ENCODE data around the gene DAW1. TPM values are rescaled to one million over a fixed set of nuclear protein-coding genes. Genes with fewer than 3 reads are reported as not detected.

DAW1 gene
- total RNA-seq, 4 donors from 2014 or later = 0.30 to 0.59 TPM; not detected in 2

- no peaks in the 10 kb centered on the region for H3K27me3 ChIP-seq
- 84 to 86% methylated on average over 3 of the region's 3 CpGs for WGBS, 2 donors
- no peak overlapping the region for H3K4me3 ChIP-seq
- no peaks in the 10 kb centered on the region for H3K4me1 ChIP-seq
- no peaks in the 10 kb centered on the region for H3K9me3 ChIP-seq
- no peak overlapping the region for H3K27ac ChIP-seq
- TF ChIP-seq CTCF (IDR thresholded peaks at IDR 0.05) = no peak
- no peak for TF ChIP-seq POLR2A (IDR thresholded peaks at IDR 0.05)
- no peak for TF ChIP-seq EP300 (IDR thresholded peaks at IDR 0.05)
- H3K36me3 ChIP-seq = no peaks in the 10 kb centered on the region
- DNase-seq (ENCODE audit: low spot score in 2 of 2) = no peak
Observed at GRCh38 chr2:227973241-227973640, 101.8 kb downstream of the DAW1 start.

Small RNA genes within 50 kb of the gene (small RNA-seq; reads per million reads assigned to genes)
- gene RF00402 = not detected

Other genes with a start within 250 kb of the DAW1 start
- gene SCYGR5, start 204.8 kb upstream of the DAW1 start, total RNA-seq = not detected
- gene SLC19A3, start 153.6 kb upstream of the DAW1 start, total RNA-seq = 10 to 100 TPM; 20.4 to 52.1 (median 39.6) TPM
- not detected for gene SCYGR6, start 146.9 kb upstream of the DAW1 start, total RNA-seq
- gene SCYGR7, start 143.3 kb upstream of the DAW1 start, total RNA-seq = not detected
- gene SCYGR8, start 125.7 kb upstream of the DAW1 start, total RNA-seq = not detected
- gene CCL20, start 57.8 kb upstream of the DAW1 start, total RNA-seq = not detected

All from tibial nerve (tissue), 4 donors.